SU-DHL-6 (cell line): ENCODE results near the gene CFL2.

Source experiments
- H2AFZ ChIP-seq: fragments of 200-600 bp; sonication (generic); 2 replicates; pipeline ENCODE4 v1.6.1; 2014; ENCODE audit warnings: low read depth, mild to moderate bottlenecking, moderate library complexity, mixed read lengths, antibody characterized with exemption, low read length; ENCODE audit not compliant: severe bottlenecking
- H3F3A ChIP-seq: fragments of 200-600 bp; shearing (Covaris generic); 2 replicates; pipeline ENCODE4 v1.6.0; 2016; ENCODE audit warnings: antibody characterized with exemption, mild to moderate bottlenecking; ENCODE audit not compliant: insufficient read depth
- H3K27ac ChIP-seq: fragments of 200-600 bp; sonication (generic); 2 replicates; pipeline ENCODE4 v1.5.1; 2016; ENCODE audit warnings: low read depth, mild to moderate bottlenecking, low read length, moderate library complexity, mixed read lengths
- H3K27me3 ChIP-seq: fragments of 200-600 bp; sonication (generic), shearing (Covaris generic); 2 replicates; pipeline ENCODE4 v1.6.0; 2014; ENCODE audit warnings: mild to moderate bottlenecking, low read length
- H3K36me3 ChIP-seq: fragments of 200-600 bp; sonication (generic); 2 replicates; pipeline ENCODE4 v1.6.1; 2014; ENCODE audit warnings: mild to moderate bottlenecking, low read length, mixed read lengths
- H3K4me2 ChIP-seq: fragments of 300-600, 200-600 bp; shearing (Covaris generic), sonication (generic); 2 replicates; pipeline ENCODE4 v1.6.0; 2014; ENCODE audit warnings: low read length, low read depth, mild to moderate bottlenecking; ENCODE audit not compliant: poor library complexity, severe bottlenecking
- H3K4me3 ChIP-seq: fragments of 200-600 bp; sonication (generic); 2 replicates; pipeline ENCODE4 v1.5.1; 2014; ENCODE audit warnings: antibody characterized with exemption, low read length, mild to moderate bottlenecking, mixed read lengths; ENCODE audit not compliant: insufficient read depth, poor library complexity, severe bottlenecking
- H3K79me2 ChIP-seq: fragments of 200-600 bp; sonication (generic); 2 replicates; pipeline ENCODE4 v1.6.1; 2014; ENCODE audit warnings: mild to moderate bottlenecking, low read length, moderate library complexity; ENCODE audit not compliant: insufficient read depth
- H3K9ac ChIP-seq: fragments of 200-600 bp; sonication (generic); 2 replicates; pipeline ENCODE4 v1.7.0; 2014; ENCODE audit warnings: mild to moderate bottlenecking, low read length
- H3K9me2 ChIP-seq: fragments of 200-600 bp; sonication (generic); replicated peaks from 2 replicates; pipeline ENCODE4 v1.6.1; 2014; ENCODE audit warnings: low read length; ENCODE audit not compliant: insufficient read depth
- H3K9me3 ChIP-seq: fragments of 200-600 bp; sonication (generic); 2 replicates; pipeline ENCODE4 v1.6.1; 2014; ENCODE audit warnings: low read length, mixed read lengths; ENCODE audit not compliant: insufficient read depth
- H4K20me1 ChIP-seq: fragments of 200-600 bp; sonication (generic); 2 replicates; pipeline ENCODE4 v1.6.1; 2014; ENCODE audit warnings: low read depth, mild to moderate bottlenecking, antibody characterized with exemption, low read length, moderate library complexity, mixed read lengths
- CTCF ChIP-seq: fragments of 200-600 bp; sonication (generic); IDR thresholded peaks from one replicate; pipeline ENCODE4 v1.5.1; 2017; ENCODE audit warnings: antibody characterized with exemption, mild to moderate bottlenecking, low read length, moderate library complexity; ENCODE audit not compliant: insufficient read depth, poor library complexity, severe bottlenecking
- EZH2phosphoT487 ChIP-seq: fragments of 200-600 bp; sonication (generic), shearing (Covaris generic); conservative IDR thresholded peaks from 2 replicates; pipeline ENCODE4 v1.6.1; 2018; ENCODE audit warnings: mild to moderate bottlenecking, antibody characterized with exemption, low read length, moderate library complexity, mixed read lengths

CFL2 gene

GRCh38 chr14:34714320-34715126, at the start of gene CFL2:
CFL2 (minus strand) TSS chr14:34714593; CDS start chr14:34714540, 53 bp downstream.
- H3F3A ChIP-seq = peaks cover 9% of the 10 kb centered on the region
- peak within 1 kb of the TSS; percentile 61 for H3K4me3 ChIP-seq
- H3K79me2 ChIP-seq = no peaks in the 10 kb centered on the region
- peaks cover 10% of the 10 kb centered on the region; the same call in 1 of the 2 replicates for H3K36me3 ChIP-seq
- no peaks in the 10 kb centered on the region for H3K9me3 ChIP-seq
- peak within 1 kb of the TSS; percentile 62 for H3K4me2 ChIP-seq
- H2AFZ ChIP-seq = peak within 1 kb of the TSS; percentile 87
- TF ChIP-seq CTCF = no peak
- no peak for TF ChIP-seq EZH2phosphoT487
- 0 out of 2 replicates have a peak within 1 kb of the TSS, but pooled peaks have one; percentile 19 for H3K27ac ChIP-seq
- H3K9ac ChIP-seq = peak within 1 kb of the TSS; percentile 71
- no peaks in the 10 kb centered on the region for H4K20me1 ChIP-seq
- no peaks in the 10 kb centered on the region for H3K9me2 ChIP-seq
- no peaks in the 10 kb centered on the region for H3K27me3 ChIP-seq

- Histone ChIP-seq H3K9me3 (no peaks in the 10 kb centered on the region), H3K4me3 (no peak overlapping the region), H3K79me2 (no peaks in the 10 kb centered on the region), H3K4me2 (no peak overlapping the region), H3K9ac (no peak overlapping the region), H3F3A (0 out of 2 replicates have a peak, but pooled peaks cover 16% of the 10 kb centered on the region), H3K27ac (no peak overlapping the region), H3K36me3 (peaks cover 28% of the 10 kb centered on the region), H3K27me3 (no peaks in the 10 kb centered on the region), H2AFZ (no peak overlapping the region), H4K20me1 (no peaks in the 10 kb centered on the region), H3K9me2 (no peaks in the 10 kb centered on the region)
- TF ChIP-seq CTCF (no peak), EZH2phosphoT487 (no peak)
Observed at GRCh38 chr14:34755215-34755614, 40.8 kb upstream of the CFL2 start.

GRCh38 chr14:34754687-34755086, 40.3 kb upstream of the CFL2 start:
- Histone ChIP-seq H3K36me3 (peaks cover 25% of the 10 kb centered on the region), H3K9me3 (no peaks in the 10 kb centered on the region), H3K79me2 (no peaks in the 10 kb centered on the region), H3K27ac (no peak overlapping the region), H4K20me1 (no peaks in the 10 kb centered on the region), H2AFZ (no peak overlapping the region), H3K4me3 (no peak overlapping the region), H3K27me3 (no peaks in the 10 kb centered on the region), H3K9me2 (no peaks in the 10 kb centered on the region), H3F3A (0 out of 2 replicates have a peak, but pooled peaks cover 20% of the 10 kb centered on the region), H3K4me2 (no peak overlapping the region), H3K9ac (no peak overlapping the region)
- TF ChIP-seq EZH2phosphoT487 (no peak), CTCF (no peak)
